H7 (cell line): ENCODE data around the gene C1orf167. TPM values are rescaled to one million over a fixed set of nuclear protein-coding genes. Genes with fewer than 3 reads are reported as not detected.
A peak's percentile ranks its signal among the peaks of the same experiment; 100 is the strongest.

Experiments
- DNase-seq: peaks from one replicate; pipeline ENCODE4 v3.0.0; 2012
- H3K27me3 ChIP-seq: 2 replicates; pipeline ENCODE4 v1.6.0; 2011; ENCODE audit warnings: mild to moderate bottlenecking, low read length; ENCODE audit not compliant: control insufficient read depth, insufficient read depth
- H3K36me3 ChIP-seq: replicated peaks from 2 replicates; pipeline ENCODE4 v1.5.1; 2011; ENCODE audit warnings: low read length; ENCODE audit not compliant: control insufficient read depth, insufficient read depth
- H3K4me3 ChIP-seq: 2 replicates; pipeline ENCODE4 v1.5.1; 2011; ENCODE audit warnings: low read depth, mild to moderate bottlenecking, control low read depth, low read length, moderate library complexity; ENCODE audit not compliant: insufficient read depth
- total RNA-seq: library from RNA; depleted of rRNA; stranded (reverse); fragments of >200 nt; shearing (Covaris generic); gene quantifications from 2 replicates; pipeline ENCODE4 v1.2.3, GENCODE V29; 2014; rRNA removed

The C1orf167 gene
- 0.28 and 1.5 TPM in 2 replicates for total RNA-seq

- peaks cover 24% of the 10 kb centered on the region for H3K27me3 ChIP-seq
- peak within 1 kb of the TSS; percentile 33 for H3K4me3 ChIP-seq
- DNase-seq = peak; percentile 93
- no peaks in the 10 kb centered on the region for H3K36me3 ChIP-seq
Measured at GRCh38 chr1:11761988-11762406, at the start of gene C1orf167. Gene C1orf167 (plus strand): TSS chr1:11762193. CDS start chr1:11764401, 2,208 bp downstream.

GRCh38 chr1:11712285-11712684, 49.7 kb upstream of the C1orf167 start:
- Histone ChIP-seq H3K4me3 (no peak overlapping the region), H3K36me3 (peaks cover 6% of the 10 kb centered on the region), H3K27me3 (no peaks in the 10 kb centered on the region)
- no peak for DNase-seq

GRCh38 chr1:11713095-11713494, 48.9 kb upstream of the C1orf167 start:
- H3K36me3 ChIP-seq = peaks cover 6% of the 10 kb centered on the region
- DNase-seq = no peak
- no peak overlapping the region for H3K4me3 ChIP-seq
- no peaks in the 10 kb centered on the region for H3K27me3 ChIP-seq

- peaks cover 4% of the 10 kb centered on the region for H3K36me3 ChIP-seq
- DNase-seq = no peak
Measured at GRCh38 chr1:11714831-11715575, 47.0 kb upstream of the C1orf167 start.

GRCh38 chr1:11719313-11720032, 42.5 kb upstream of the C1orf167 start:
- Histone ChIP-seq H3K27me3 (no peaks in the 10 kb centered on the region), H3K4me3 (peak overlapping the region; percentile 28), H3K36me3 (peaks cover 4% of the 10 kb centered on the region; the same call in 1 of the 2 replicates)
- DNase-seq = peak; percentile 89

More at GRCh38 chr1:11714831-11715575, 47.0 kb upstream of the C1orf167 start:
- H3K27me3 ChIP-seq = no peaks in the 10 kb centered on the region
- no peak overlapping the region for H3K4me3 ChIP-seq

- no peaks in the 10 kb centered on the region for H3K27me3 ChIP-seq
- DNase-seq = no peak
Measured at GRCh38 chr1:11720033-11720376, 42.0 kb upstream of the C1orf167 start.

GRCh38 chr1:11720525-11720924, 41.5 kb upstream of the C1orf167 start:
- H3K36me3 ChIP-seq = peaks cover 4% of the 10 kb centered on the region; the same call in 1 of the 2 replicates
- H3K4me3 ChIP-seq = no peak overlapping the region
- H3K27me3 ChIP-seq = no peaks in the 10 kb centered on the region
- DNase-seq = no peak

More at GRCh38 chr1:11720033-11720376, 42.0 kb upstream of the C1orf167 start:
- Histone ChIP-seq H3K36me3 (peaks cover 4% of the 10 kb centered on the region; the same call in 1 of the 2 replicates), H3K4me3 (no peak overlapping the region)

- H3K4me3 ChIP-seq = no peak overlapping the region
- peaks cover 4% of the 10 kb centered on the region; the same call in 1 of the 2 replicates for H3K36me3 ChIP-seq
- no peak for DNase-seq
- H3K27me3 ChIP-seq = no peaks in the 10 kb centered on the region
Measured at GRCh38 chr1:11721311-11721710, 40.7 kb upstream of the C1orf167 start.

- no peak for DNase-seq
- peaks cover 4% of the 10 kb centered on the region; the same call in 1 of the 2 replicates for H3K36me3 ChIP-seq
Measured at GRCh38 chr1:11722538-11722937, 39.5 kb upstream of the C1orf167 start.

GRCh38 chr1:11725616-11726015, 36.4 kb upstream of the C1orf167 start:
- DNase-seq = peak; percentile 63
- H3K4me3 ChIP-seq = no peak overlapping the region
- no peaks in the 10 kb centered on the region for H3K27me3 ChIP-seq
- H3K36me3 ChIP-seq = peaks cover 3% of the 10 kb centered on the region; the same call in 1 of the 2 replicates

More at GRCh38 chr1:11722538-11722937, 39.5 kb upstream of the C1orf167 start:
- Histone ChIP-seq H3K4me3 (no peak overlapping the region), H3K27me3 (no peaks in the 10 kb centered on the region)

GRCh38 chr1:11727119-11727518, 34.9 kb upstream of the C1orf167 start:
- Histone ChIP-seq H3K36me3 (no peaks in the 10 kb centered on the region), H3K27me3 (no peaks in the 10 kb centered on the region), H3K4me3 (no peak overlapping the region)
- no peak for DNase-seq

GRCh38 chr1:11728126-11728806, 33.7 kb upstream of the C1orf167 start:
- Histone ChIP-seq H3K4me3 (no peak overlapping the region), H3K27me3 (no peaks in the 10 kb centered on the region), H3K36me3 (no peaks in the 10 kb centered on the region)
- DNase-seq = no peak

- H3K36me3 ChIP-seq = no peaks in the 10 kb centered on the region
- no peaks in the 10 kb centered on the region for H3K27me3 ChIP-seq
- DNase-seq = no peak
- H3K4me3 ChIP-seq = no peak overlapping the region
Measured at GRCh38 chr1:11729155-11729497, 32.9 kb upstream of the C1orf167 start.

GRCh38 chr1:11729498-11730428, 32.2 kb upstream of the C1orf167 start:
- H3K36me3 ChIP-seq = no peaks in the 10 kb centered on the region
- no peak overlapping the region for H3K4me3 ChIP-seq
- peak; percentile 59 for DNase-seq
- no peaks in the 10 kb centered on the region for H3K27me3 ChIP-seq
